ENCODE measurements around the gene HSD17B14.
"Not testable (repeated sequence)": the region's sequence is repeated elsewhere in the genome, so short reads cannot be mapped to it uniquely, and the experiment has no call there.

HSD17B14 gene

DNA sequence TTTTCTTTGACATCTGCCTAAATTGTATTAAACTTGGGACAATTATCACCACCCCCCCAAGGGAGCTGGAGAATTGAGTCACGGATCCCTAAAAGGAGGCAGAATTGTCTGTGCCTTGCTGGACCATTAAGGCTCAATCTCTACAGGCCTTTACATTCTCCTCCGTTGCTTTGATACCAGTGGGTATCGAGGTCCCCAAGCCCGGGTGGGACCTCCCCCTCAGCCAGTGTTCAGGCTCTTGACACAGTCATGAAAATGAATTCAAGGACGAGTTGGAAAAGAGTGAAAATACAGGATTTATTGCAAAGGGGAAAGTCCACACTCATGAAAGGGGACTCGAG is 41.5 kb upstream of the HSD17B14 start:
- TF ChIP-seq, protein P1, sequence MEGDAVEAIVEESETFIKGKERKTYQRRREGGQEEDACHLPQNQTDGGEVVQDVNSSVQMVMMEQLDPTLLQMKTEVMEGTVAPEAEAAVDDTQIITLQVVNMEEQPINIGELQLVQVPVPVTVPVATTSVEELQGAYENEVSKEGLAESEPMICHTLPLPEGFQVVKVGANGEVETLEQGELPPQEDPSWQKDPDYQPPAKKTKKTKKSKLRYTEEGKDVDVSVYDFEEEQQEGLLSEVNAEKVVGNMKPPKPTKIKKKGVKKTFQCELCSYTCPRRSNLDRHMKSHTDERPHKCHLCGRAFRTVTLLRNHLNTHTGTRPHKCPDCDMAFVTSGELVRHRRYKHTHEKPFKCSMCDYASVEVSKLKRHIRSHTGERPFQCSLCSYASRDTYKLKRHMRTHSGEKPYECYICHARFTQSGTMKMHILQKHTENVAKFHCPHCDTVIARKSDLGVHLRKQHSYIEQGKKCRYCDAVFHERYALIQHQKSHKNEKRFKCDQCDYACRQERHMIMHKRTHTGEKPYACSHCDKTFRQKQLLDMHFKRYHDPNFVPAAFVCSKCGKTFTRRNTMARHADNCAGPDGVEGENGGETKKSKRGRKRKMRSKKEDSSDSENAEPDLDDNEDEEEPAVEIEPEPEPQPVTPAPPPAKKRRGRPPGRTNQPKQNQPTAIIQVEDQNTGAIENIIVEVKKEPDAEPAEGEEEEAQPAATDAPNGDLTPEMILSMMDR (IDR thresholded peaks at IDR 0.05; ENCODE audit: borderline replicate concordance, control extremely low read depth, extremely low read depth, insufficient read depth, missing control alignments), result no peak
- in situ Hi-C loops (cut with MboI; ENCODE audit: low sequenced_read_pairs, unreplicated experiment), result no loop called here
- no peak for DNase-seq (ENCODE audit: low spot score)

DNA sequence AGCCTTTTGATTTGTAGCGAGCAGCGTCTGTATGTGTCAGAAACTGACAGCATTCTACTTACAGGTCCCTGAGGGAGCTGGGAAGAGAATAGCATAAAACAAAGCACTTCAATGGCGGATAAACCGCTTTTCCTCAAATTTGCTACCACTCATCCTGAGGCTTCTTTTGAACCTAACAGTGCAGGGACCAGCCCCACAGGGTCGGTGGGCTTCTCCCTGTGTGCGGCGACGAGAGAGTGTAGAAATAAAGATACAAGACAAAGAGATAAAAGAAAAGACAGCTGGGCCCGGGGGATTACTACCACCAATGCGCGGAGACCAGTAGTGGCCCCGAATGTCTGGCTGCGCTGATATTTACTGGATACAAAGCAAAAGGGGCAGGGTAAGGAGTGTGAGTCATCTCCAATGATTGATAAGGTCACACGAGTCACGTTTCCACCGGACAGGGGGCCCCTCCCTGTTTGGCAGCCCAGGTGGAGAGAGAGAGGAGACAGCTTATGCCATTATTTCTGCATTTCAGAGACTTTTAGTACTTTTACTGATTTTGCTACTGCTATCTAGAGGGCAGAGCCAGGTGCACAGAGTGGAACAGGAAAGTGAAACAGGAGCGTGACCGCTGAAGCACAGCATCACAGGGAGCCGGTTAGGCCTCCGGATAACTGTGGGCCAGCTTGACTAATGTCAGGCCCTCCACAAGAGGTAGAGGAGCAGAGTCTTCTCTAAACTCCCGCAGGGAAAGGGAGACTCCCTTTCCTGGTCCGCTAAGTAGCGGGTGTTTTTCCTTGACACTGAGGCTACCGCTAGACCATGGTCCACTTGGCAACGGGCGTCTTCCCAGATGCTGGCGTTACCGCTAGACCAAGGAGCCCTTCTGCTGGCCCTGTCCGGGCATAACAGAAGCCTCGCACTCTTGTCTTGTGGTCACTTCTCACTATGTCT is 40.0 kb upstream of the HSD17B14 start:
- DNase-seq (ENCODE audit: low spot score); in situ Hi-C loops (cut with MboI; ENCODE audit: low sequenced_read_pairs, unreplicated experiment): not testable (repeated sequence)

- in situ Hi-C loops (cut with MboI; ENCODE audit: low sequenced_read_pairs, unreplicated experiment), result loop anchor here (5.0 kb wide), 1 partner anchor 98 kb away; no protein-coding TSS in a partner anchor
- no peak for DNase-seq (ENCODE audit: low spot score)
- TF ChIP-seq, protein P1 (IDR thresholded peaks at IDR 0.05; ENCODE audit: borderline replicate concordance, control extremely low read depth, extremely low read depth, insufficient read depth, missing control alignments), result no peak
Observed at GRCh38 chr19:48874303-48875135, 38.2 kb upstream of the HSD17B14 start.

- no peak for DNase-seq (ENCODE audit: low spot score)
- in situ Hi-C loops (cut with MboI; ENCODE audit: low sequenced_read_pairs, unreplicated experiment), result loop anchor here (5.0 kb wide), 1 partner anchor 99 kb away; no protein-coding TSS in a partner anchor
- TF ChIP-seq, protein P1 (IDR thresholded peaks at IDR 0.05; ENCODE audit: borderline replicate concordance, control extremely low read depth, extremely low read depth, insufficient read depth, missing control alignments), result no peak
Observed at GRCh38 chr19:48873476-48874302, 37.4 kb upstream of the HSD17B14 start.

DNA sequence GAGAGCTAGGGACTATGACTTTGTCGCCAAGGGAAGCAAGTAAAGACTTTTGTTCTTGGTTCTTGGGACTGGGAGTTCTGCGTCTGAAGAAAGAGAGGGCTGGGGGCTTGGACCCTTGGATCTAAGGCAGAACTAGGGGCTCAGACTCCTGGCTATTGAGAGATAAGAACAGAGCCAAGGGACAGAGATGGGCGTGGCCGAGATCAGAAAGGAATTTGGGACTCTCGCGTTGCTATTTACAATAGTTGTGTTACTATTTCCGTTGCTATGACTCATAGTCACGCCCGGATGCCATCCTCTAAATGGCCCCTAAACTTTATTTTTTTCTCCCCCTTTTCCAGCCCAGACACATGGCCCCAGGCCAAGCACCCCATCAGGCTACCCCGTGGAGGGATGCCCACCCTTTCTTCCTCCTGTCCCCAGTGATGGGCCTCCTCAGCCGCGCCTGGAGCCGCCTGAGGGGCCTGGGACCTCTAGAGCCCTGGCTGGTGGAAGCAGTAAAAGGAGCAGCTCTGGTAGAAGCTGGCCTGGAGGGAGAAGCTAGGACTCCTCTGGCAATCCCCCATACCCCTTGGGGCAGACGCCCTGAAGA is 36.7 kb upstream of the HSD17B14 start:
- in situ Hi-C loops (cut with MboI; ENCODE audit: low sequenced_read_pairs, unreplicated experiment), result loop anchor here (5.0 kb wide), 1 partner anchor 99 kb away; no protein-coding TSS in a partner anchor
- TF ChIP-seq, protein P1 (IDR thresholded peaks at IDR 0.05; ENCODE audit: borderline replicate concordance, control extremely low read depth, extremely low read depth, insufficient read depth, missing control alignments), result no peak
- peak; percentile 87 for DNase-seq (ENCODE audit: low spot score)

- in situ Hi-C loops (cut with MboI; ENCODE audit: low sequenced_read_pairs, unreplicated experiment), result loop anchor here (5.0 kb wide), 1 partner anchor 100 kb away; no protein-coding TSS in a partner anchor
- TF ChIP-seq, protein P1 (IDR thresholded peaks at IDR 0.05; ENCODE audit: borderline replicate concordance, control extremely low read depth, extremely low read depth, insufficient read depth, missing control alignments), result no peak
- DNase-seq (ENCODE audit: low spot score), result peak; percentile 98
Observed at GRCh38 chr19:48872182-48872883, 36.0 kb upstream of the HSD17B14 start, which contains the start of gene PPP1R15A. PPP1R15A (plus strand) TSS chr19:48872421; CDS start chr19:48873234, 813 bp downstream.

DNA sequence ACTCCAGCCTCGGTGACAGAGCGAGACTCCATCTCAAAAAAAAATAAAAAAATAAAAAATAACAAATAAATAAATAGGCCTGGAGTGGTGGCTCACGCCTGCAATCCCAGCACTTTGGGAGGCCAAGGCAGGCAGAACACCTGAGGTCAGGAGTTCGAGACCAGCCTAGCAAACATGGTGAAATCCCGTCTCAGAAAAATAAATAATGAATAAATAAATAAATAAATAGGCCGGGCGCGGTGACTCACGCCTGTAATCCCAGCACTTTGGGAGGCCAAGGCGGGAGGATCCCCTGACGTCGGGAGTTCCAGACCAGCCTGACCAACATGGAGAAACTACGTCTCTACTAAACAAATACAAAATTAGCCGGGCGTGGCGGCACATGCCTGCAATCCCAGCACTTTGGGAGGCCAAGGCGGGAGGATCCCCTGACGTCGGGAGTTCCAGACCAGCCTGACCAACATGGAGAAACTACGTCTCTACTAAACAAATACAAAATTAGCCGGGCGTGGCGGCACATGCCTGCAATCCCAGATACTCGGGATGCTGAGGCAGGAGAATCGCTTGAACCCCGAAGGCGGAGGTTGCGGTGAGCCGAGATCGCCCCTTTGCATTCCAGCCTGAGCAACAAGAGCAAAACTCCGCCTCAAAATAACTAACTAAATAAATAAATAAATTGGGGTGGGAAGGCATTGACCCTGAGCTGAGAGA is 35.3 kb upstream of the HSD17B14 start:
- in situ Hi-C loops (cut with MboI; ENCODE audit: low sequenced_read_pairs, unreplicated experiment), result loop anchor here (5.0 kb wide), 1 partner anchor 101 kb away; no protein-coding TSS in a partner anchor
- DNase-seq (ENCODE audit: low spot score), result not testable (repeated sequence)

Data from GM13976 (cell line).